ENCODE data around the gene CRTC3. TPM values are rescaled to one million over a fixed set of nuclear protein-coding genes. Genes with fewer than 3 reads are reported as not detected.

The CRTC3 gene
- total RNA-seq, 2 experiments from 2014 or later: 5.6 to 14.7 TPM

DNA sequence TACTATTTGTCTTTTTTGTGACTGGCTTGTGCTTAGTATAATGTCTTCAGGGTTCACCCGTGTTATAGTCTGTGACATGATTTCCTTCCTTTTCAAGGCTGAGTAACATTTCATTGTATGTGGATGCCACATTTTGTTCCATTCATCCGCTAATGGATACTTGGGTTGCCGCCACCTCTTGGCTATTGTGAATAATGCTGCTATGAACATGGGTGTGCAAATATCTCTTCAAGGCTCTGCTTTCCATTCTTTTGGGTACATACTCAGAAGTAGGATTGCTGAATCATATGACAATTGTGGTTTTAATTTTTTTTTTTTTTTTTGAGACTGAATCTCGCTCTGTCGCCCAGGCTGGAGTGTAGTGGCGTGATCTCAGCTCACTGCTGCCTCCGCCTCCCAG, 15.4 kb downstream of the CRTC3 start:
- Histone ChIP-seq H4K20me1 (ENCODE audit: insufficient read depth, low read length) (no peaks in the 10 kb centered on the region), H3K4me2 (ENCODE audit: low read length) (no peak overlapping the region), H3K4me1 (ENCODE audit: insufficient read depth, low read length, poor library complexity, severe bottlenecking) (no peaks in the 10 kb centered on the region), H2AFZ (ENCODE audit: low read length) (no peak overlapping the region), H3K36me3 (ENCODE audit: insufficient read depth, low read length) (no peaks in the 10 kb centered on the region), H3K4me3 (ENCODE audit: low read depth, low read length, poor library complexity, severe bottlenecking) (no peak overlapping the region), H3K27ac (ENCODE audit: low read depth, low read length, poor library complexity, severe bottlenecking) (no peak overlapping the region), H3K9me3 (ENCODE audit: low read length) (no peaks in the 10 kb centered on the region), H3K79me2 (ENCODE audit: insufficient read depth, low read depth, low read length) (no peaks in the 10 kb centered on the region), H3K9me2 (ENCODE audit: insufficient read depth, low read length) (no peaks in the 10 kb centered on the region)
- DNase-seq (ENCODE audit: low spot score): no peak
- intact Hi-C loops (cut with micrococcal nuclease; ENCODE audit: unreplicated experiment): no loop called here
- TF ChIP-seq, protein P1, sequence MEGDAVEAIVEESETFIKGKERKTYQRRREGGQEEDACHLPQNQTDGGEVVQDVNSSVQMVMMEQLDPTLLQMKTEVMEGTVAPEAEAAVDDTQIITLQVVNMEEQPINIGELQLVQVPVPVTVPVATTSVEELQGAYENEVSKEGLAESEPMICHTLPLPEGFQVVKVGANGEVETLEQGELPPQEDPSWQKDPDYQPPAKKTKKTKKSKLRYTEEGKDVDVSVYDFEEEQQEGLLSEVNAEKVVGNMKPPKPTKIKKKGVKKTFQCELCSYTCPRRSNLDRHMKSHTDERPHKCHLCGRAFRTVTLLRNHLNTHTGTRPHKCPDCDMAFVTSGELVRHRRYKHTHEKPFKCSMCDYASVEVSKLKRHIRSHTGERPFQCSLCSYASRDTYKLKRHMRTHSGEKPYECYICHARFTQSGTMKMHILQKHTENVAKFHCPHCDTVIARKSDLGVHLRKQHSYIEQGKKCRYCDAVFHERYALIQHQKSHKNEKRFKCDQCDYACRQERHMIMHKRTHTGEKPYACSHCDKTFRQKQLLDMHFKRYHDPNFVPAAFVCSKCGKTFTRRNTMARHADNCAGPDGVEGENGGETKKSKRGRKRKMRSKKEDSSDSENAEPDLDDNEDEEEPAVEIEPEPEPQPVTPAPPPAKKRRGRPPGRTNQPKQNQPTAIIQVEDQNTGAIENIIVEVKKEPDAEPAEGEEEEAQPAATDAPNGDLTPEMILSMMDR (conservative IDR thresholded peaks at IDR 0.05; ENCODE audit: low read length): peak; percentile 53
- no peak for TF ChIP-seq EZH2phosphoT487 (IDR thresholded peaks at IDR 0.05; ENCODE audit: borderline replicate concordance, low read depth, low read length)
- ChIA-PET POLR2A (interaction anchor here (1.0 kb wide), 1 partner anchor 11 kb away, joined by 3 read pairs; no protein-coding TSS in a partner anchor), CTCF (ENCODE audit: unreplicated experiment) (no interaction called here)
- no TSS peak for BruUV-seq (replicated peaks)

DNA sequence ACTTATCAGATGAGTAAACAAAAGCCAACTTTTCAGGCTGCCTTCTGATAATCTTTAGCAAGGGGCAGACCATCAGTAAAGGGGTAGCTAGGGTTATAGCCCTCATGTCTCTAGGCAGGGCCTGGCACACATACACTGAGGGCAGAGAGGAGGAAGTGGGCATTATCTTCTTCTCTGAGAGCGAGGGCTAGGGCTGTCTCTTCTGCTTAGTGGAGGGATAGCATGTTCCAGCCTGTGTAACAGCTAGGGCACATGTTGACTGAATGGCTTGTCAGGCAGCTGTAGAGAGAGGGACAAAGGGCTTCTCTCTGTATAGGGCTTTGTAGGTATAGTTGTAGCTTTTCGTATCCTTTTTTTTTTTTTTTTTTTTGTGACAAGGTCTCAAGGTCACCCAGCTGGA, 17.8 kb downstream of the CRTC3 start:
- TF ChIP-seq EZH2phosphoT487 (IDR thresholded peaks at IDR 0.05; ENCODE audit: borderline replicate concordance, low read depth, low read length): no peak
- TF ChIP-seq, protein P1 (conservative IDR thresholded peaks at IDR 0.05; ENCODE audit: low read length): no peak
- H3K9me2 ChIP-seq (ENCODE audit: insufficient read depth, low read length): no peaks in the 10 kb centered on the region
- BruUV-seq (replicated peaks): no TSS peak
- H3K79me2 ChIP-seq (ENCODE audit: insufficient read depth, low read depth, low read length): no peaks in the 10 kb centered on the region
- ChIA-PET CTCF (ENCODE audit: unreplicated experiment) (no interaction called here), POLR2A (interaction anchor here (0.8 kb wide), 1 partner anchor 9 kb away, joined by 3 read pairs; no protein-coding TSS in a partner anchor)
- peaks cover 14% of the 10 kb centered on the region for H3K4me1 ChIP-seq (ENCODE audit: insufficient read depth, low read length, poor library complexity, severe bottlenecking)
- H3K4me2 ChIP-seq (ENCODE audit: low read length): no peak overlapping the region
- no peaks in the 10 kb centered on the region for H4K20me1 ChIP-seq (ENCODE audit: insufficient read depth, low read length)
- no peak overlapping the region for H3K4me3 ChIP-seq (ENCODE audit: low read depth, low read length, poor library complexity, severe bottlenecking)
- no peaks in the 10 kb centered on the region for H3K36me3 ChIP-seq (ENCODE audit: insufficient read depth, low read length)
- no peak overlapping the region for H3K27ac ChIP-seq (ENCODE audit: low read depth, low read length, poor library complexity, severe bottlenecking)
- intact Hi-C loops (cut with micrococcal nuclease; ENCODE audit: unreplicated experiment): no loop called here
- DNase-seq (ENCODE audit: low spot score): no peak
- no peak overlapping the region for H2AFZ ChIP-seq (ENCODE audit: low read length)
- H3K9me3 ChIP-seq (ENCODE audit: low read length): no peaks in the 10 kb centered on the region

DNA sequence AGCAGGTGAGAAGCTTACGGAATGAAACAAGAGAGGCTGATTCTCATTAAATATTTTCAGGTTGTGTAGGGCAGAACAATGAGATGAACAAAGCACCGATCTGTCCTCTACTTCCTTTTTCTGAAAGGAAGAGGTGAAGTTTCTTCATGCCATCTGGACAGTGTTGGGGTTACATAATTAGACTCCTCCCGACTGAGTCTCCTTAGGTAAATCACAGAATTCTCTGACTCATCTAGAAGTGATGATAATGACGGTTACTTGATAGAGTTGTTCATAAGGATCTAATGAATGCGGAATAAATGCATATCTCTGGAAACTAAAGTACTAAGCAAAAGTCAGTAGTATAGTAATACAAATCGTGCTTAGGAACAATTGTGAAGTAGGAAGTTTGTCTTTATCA, 21.2 kb downstream of the CRTC3 start:
- H3K27ac ChIP-seq (ENCODE audit: low read depth, low read length, poor library complexity, severe bottlenecking): peak overlapping the region; percentile 21
- no peak for TF ChIP-seq EZH2phosphoT487 (IDR thresholded peaks at IDR 0.05; ENCODE audit: borderline replicate concordance, low read depth, low read length)
- TF ChIP-seq, protein P1 (conservative IDR thresholded peaks at IDR 0.05; ENCODE audit: low read length): no peak
- no peaks in the 10 kb centered on the region for H3K79me2 ChIP-seq (ENCODE audit: insufficient read depth, low read depth, low read length)
- H3K9me2 ChIP-seq (ENCODE audit: insufficient read depth, low read length): no peaks in the 10 kb centered on the region
- intact Hi-C loops (cut with micrococcal nuclease; ENCODE audit: unreplicated experiment): no loop called here
- peak; percentile 77 for DNase-seq (ENCODE audit: low spot score)
- peak overlapping the region; percentile 61 for H3K4me2 ChIP-seq (ENCODE audit: low read length)
- H3K4me1 ChIP-seq (ENCODE audit: insufficient read depth, low read length, poor library complexity, severe bottlenecking): peaks cover 14% of the 10 kb centered on the region
- BruUV-seq (replicated peaks): no TSS peak
- peak overlapping the region; percentile 32 for H3K4me3 ChIP-seq (ENCODE audit: low read depth, low read length, poor library complexity, severe bottlenecking)
- no peaks in the 10 kb centered on the region for H3K9me3 ChIP-seq (ENCODE audit: low read length)
- no peaks in the 10 kb centered on the region for H3K36me3 ChIP-seq (ENCODE audit: insufficient read depth, low read length)
- H2AFZ ChIP-seq (ENCODE audit: low read length): peak overlapping the region; percentile 78
- no peaks in the 10 kb centered on the region for H4K20me1 ChIP-seq (ENCODE audit: insufficient read depth, low read length)
- ChIA-PET CTCF (ENCODE audit: unreplicated experiment) (interaction anchor here (0.6 kb wide), 1 partner anchor 13 kb away, joined by 3 read pairs; no protein-coding TSS in a partner anchor), POLR2A (interaction anchor here (0.5 kb wide), 1 partner anchor 39 kb away, joined by 3 read pairs; no protein-coding TSS in a partner anchor)

Data from OCI-LY7 (cell line).